Neural progenitor cell (in vitro differentiated cells): ENCODE measurements around the gene GJC2.

Experiments
- EZH2 ChIP-seq: fragments of 200-600 bp; sonication (generic); IDR thresholded peaks from 2 replicates; pipeline ENCODE4 v1.6.1; 2017; ENCODE audit warnings: antibody characterized with exemption, mild to moderate bottlenecking, moderate library complexity
- EZH2phosphoT487 ChIP-seq: fragments of 200-600 bp; sonication (generic); IDR thresholded peaks from 2 replicates; pipeline ENCODE4 v1.6.1; 2017; ENCODE audit warnings: antibody characterized with exemption
- TF ChIP-seq, protein P1 (sequence below): fragments of 200-600 bp; sonication (generic); IDR thresholded peaks from 2 replicates; pipeline ENCODE4 v1.5.1; 2017; ENCODE audit warnings: antibody characterized with exemption, mild to moderate bottlenecking

DNA sequence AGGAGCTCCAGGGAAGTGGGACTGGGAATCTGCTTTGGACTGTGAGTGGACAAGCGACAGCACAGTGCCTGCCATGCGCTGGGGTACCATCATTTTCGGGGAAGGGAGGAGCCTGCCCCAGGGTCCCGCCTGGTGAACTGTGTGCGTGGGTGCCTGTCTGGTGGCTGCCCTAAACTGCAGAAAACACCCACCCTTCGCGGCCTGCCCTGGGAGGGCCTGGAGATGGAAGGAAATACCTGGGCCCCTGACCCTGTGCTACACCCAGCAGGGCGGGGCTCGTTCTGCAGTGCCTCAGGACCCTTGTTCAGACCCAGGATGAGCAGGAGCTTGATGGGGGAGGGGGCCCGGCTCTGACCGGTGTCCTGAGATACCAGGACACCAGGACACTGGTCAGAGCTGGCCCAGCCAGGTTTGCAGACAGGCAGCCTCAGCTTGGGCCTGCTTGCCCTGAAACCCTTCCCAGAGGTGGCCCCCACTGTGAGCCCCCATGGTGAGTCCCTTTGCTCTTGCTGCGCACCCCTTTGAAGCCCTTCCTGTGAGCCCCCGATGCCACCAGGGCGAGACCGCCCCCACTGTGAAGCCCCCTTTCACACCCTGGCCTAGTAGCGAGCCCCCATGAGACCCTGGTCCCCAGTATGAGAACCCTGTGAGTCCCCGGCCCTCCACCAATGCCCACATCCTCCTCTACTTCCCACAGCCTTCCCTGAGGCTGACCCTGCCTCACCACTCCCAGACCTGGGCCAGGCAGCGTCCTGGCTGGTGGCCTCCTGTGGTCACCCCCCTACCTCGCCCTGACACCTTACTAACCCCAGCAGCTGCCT is 2.6 kb downstream of the GJC2 start:
- TF ChIP-seq, protein P1, sequence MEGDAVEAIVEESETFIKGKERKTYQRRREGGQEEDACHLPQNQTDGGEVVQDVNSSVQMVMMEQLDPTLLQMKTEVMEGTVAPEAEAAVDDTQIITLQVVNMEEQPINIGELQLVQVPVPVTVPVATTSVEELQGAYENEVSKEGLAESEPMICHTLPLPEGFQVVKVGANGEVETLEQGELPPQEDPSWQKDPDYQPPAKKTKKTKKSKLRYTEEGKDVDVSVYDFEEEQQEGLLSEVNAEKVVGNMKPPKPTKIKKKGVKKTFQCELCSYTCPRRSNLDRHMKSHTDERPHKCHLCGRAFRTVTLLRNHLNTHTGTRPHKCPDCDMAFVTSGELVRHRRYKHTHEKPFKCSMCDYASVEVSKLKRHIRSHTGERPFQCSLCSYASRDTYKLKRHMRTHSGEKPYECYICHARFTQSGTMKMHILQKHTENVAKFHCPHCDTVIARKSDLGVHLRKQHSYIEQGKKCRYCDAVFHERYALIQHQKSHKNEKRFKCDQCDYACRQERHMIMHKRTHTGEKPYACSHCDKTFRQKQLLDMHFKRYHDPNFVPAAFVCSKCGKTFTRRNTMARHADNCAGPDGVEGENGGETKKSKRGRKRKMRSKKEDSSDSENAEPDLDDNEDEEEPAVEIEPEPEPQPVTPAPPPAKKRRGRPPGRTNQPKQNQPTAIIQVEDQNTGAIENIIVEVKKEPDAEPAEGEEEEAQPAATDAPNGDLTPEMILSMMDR, result no peak
- TF ChIP-seq EZH2 (no peak), EZH2phosphoT487 (no peak)
